HL-60 (cell line): ENCODE results near the gene CLDN18.

Source experiments
- CTCF ChIP-seq: IDR thresholded peaks from one replicate; pipeline ENCODE4 v1.5.1; 2011; ENCODE audit warnings: low read length, control low read depth, inconsistent platforms; ENCODE audit not compliant: insufficient read depth
- GABPA ChIP-seq: IDR thresholded peaks from 2 replicates; pipeline ENCODE4 v1.6.1; 2012; ENCODE audit warnings: low read depth

- no peak for TF ChIP-seq CTCF
- TF ChIP-seq GABPA, result no peak
Observed at GRCh38 chr3:138057384-138057783, 47.4 kb downstream of the CLDN18 start.
